Measurements from ENCODE around the gene EXD3.
A peak's percentile ranks its signal among the peaks of the same experiment; 100 is the strongest.
"Not testable (repeated sequence)": the region's sequence is repeated elsewhere in the genome, so short reads cannot be mapped to it uniquely, and the experiment has no call there.

Gene EXD3

GRCh38 chr9:137422604-137423513 is at the start of gene EXD3, which contains the start of gene NOXA1:
EXD3 (minus strand) TSS chr9:137423162; CDS start chr9:137395357, 27,805 bp downstream.
NOXA1 (plus strand) TSS chr9:137423393; CDS start chr9:137423530, 137 bp downstream.
- DNase-seq (ENCODE audit: low read depth in 2 of 2): peak; percentile 92 to 94

- no peak for DNase-seq (ENCODE audit: low read depth in 2 of 2)
These were observed 47.8 kb upstream of the EXD3 start for GRCh38 chr9:137470785-137471184.

- no peak for DNase-seq (ENCODE audit: low read depth in 2 of 2)
These were observed 44.9 kb upstream of the EXD3 start for GRCh38 chr9:137467896-137468295.

- DNase-seq (ENCODE audit: low read depth in 2 of 2): no peak
These were observed 44.2 kb upstream of the EXD3 start for GRCh38 chr9:137467161-137467581.

DNA sequence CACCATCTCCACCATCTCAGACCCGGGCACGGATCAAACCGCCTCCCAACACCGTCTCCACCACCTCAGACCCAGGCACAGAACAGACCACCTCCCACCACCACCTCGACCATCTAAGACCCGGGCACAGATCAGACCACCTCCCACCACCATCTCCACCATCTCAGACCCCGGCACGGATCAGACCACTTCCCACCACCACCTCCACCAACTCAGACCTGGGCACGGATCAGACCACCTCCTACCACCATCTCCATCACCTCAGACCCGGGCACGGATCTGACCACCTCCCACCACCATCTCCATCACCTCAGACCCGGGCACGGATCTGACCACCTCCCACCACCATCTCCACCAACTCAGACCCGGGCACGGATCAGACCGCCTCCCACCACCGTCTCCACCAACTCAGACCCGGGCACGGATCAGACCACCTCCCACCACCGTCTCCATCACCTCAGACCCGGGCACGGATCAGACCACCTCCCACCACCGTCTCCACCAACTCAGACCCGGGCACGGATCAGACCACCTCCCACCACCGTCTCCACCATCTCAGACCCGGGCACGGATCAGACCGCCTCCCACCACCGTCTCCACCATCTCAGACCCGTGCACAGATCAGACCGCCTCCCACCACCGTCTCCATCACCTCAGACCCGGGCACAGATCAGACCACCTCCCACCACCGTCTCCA is 43.6 kb upstream of the EXD3 start:
- DNase-seq (ENCODE audit: low read depth in 2 of 2): not testable (repeated sequence)

GRCh38 chr9:137465720-137466388 is 42.9 kb upstream of the EXD3 start:
- DNase-seq (ENCODE audit: low read depth in 2 of 2): no peak

GRCh38 chr9:137465000-137465719 is 42.2 kb upstream of the EXD3 start:
- DNase-seq (ENCODE audit: low read depth in 2 of 2): no peak

DNA sequence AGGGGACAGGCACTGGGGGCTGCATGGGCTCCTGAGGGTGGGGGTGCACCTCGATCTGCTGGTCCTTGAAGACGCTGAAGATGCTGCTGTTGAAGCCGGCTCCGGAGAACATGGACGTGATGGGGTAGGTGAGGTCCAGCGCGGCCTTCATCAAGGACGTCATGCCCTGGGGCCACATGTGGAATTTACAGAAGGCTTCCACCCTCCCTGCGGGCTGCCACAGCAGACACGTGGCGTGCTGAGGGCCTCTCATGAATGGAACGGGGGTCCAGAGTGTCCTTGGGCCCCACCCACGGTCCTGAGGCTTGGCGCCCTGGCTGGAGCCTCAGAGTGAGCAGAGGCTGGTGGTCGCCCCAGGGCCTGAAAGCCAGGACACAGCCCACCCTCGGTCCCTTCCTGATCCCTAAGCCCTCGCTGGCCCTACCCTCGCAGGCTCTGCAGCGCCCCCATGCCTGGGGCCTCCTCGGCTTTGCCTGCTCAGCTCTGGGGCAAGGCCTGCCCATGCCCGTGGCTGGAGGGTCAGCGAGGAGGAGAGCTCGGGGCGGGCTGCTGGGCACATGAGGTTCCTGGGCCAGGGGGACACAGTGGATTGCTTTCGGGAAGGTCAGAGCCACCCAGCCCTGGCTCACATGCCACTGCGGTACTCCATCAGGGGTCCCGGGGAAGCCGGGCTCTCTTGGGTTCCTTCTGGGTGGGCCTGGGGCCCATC is 41.5 kb upstream of the EXD3 start:
- no peak for DNase-seq (ENCODE audit: low read depth in 2 of 2)

GRCh38 chr9:137463931-137464290 is 40.9 kb upstream of the EXD3 start:
- no peak for DNase-seq (ENCODE audit: low read depth in 2 of 2)

DNA sequence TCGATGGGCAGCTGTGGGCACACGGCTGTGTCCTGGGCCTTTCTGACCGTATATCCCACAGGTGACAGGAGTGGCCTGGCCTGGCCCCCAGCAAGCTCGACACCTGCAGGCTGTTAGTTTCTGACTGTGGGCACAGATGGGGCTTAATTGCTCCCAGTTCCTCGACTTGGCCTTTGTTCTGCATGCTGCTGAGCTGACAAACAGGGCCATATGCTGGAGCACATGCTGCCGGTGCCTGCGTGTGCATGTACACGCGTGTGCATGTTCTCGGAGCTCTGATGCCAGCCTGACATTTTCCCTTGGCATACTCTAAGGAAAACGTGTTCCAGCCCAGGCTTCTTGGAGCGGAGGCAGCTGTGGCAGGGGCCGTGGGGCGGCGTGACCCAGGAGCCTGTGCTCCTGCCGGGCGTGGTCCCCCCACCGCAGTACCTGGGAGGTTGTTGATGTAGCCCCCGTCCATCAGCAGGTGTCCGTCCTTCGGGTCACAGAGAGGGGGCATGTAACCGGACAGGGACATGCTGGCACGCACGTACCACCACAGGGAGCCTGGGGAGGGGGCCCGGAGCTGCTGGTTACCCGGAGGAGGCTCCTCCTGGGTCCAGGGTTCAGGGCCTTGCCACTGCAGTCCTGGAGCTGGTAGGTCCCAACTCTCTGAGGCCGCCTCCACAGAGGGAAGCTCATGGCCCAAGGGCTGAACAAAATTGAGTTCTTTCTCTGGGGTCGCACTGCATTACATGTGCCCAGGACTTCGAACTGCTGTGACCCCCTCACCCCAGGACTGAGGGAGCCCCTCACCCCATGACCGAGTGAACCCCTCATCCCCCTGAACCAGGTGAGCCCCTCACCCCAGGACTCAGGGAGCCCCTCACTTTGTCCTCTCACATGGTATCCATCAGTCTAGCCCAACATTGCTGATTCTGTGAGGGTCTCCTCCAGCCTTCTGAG is 40.3 kb upstream of the EXD3 start:
- DNase-seq (ENCODE audit: low read depth in 2 of 2): no peak

GRCh38 chr9:137462396-137462985 is 39.5 kb upstream of the EXD3 start:
- no peak for DNase-seq (ENCODE audit: low read depth in 2 of 2)

GRCh38 chr9:137461663-137462395 is 38.9 kb upstream of the EXD3 start:
- peak; percentile 68 to 79 for DNase-seq (ENCODE audit: low read depth in 2 of 2)

DNA sequence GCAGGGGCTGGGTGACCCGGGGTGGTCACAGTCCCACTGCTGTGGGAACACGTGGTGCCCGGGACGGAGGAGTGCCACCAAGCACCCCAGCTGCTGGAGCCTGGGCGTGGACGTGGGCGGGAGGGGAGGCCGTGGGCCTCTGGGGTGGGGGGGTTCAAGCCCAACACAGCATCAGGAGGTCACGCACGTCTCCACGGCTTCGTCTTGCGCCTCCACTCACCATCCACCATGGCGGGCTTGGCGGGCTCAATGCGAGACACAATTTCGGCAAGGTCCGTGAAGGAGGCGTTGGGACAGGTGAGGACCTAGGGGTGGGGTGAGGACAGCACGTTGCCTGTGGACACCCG is 38.3 kb upstream of the EXD3 start:
- DNase-seq (ENCODE audit: low read depth in 2 of 2): no peak

DNA sequence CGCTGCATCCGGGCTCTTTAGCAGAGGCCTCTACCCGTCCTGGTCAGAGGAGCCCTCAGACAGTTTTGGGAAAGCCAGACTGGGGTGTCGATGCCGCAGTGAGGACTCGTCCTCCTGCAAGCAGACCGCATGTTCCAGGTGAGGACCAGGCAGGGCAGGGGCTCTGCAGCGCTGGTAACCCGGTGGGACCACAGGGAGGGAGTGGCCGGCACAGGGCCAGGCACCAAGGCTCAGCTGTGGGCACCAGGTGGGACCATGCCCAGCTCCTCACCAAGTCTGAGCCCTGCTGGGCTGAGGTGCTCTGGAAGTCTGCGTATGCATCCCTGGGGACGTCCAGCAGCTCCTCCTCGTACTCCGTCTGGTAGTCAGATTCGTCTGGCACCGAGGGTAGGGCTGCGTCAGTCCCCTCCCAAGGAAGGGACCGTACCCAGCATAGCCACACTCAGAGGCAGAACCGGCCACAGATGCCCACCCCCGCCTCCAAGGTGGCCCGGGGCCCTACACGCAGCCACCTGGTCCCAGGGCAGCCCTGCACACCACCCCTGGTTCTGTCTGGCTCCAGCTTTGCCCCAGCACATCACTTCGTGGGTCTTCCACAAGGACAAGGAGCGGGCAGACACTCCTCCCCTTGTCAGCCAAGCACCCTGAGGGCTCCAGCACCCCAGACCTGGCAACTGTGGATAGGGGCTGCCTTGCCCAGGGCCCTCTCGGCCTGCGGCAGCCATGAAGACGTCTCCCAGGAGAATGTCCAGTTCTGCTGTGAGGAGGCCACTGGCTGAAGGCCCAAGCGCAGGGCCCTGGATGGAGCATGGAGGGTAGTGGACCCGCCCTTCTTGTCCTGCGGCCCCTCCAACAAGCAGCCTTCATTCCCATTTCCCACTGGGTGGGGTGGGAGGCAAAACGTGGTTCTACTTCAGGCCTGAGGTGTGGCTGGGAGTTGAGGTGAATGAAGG is 37.7 kb upstream of the EXD3 start:
- no peak for DNase-seq (ENCODE audit: low read depth in 2 of 2)

DNA sequence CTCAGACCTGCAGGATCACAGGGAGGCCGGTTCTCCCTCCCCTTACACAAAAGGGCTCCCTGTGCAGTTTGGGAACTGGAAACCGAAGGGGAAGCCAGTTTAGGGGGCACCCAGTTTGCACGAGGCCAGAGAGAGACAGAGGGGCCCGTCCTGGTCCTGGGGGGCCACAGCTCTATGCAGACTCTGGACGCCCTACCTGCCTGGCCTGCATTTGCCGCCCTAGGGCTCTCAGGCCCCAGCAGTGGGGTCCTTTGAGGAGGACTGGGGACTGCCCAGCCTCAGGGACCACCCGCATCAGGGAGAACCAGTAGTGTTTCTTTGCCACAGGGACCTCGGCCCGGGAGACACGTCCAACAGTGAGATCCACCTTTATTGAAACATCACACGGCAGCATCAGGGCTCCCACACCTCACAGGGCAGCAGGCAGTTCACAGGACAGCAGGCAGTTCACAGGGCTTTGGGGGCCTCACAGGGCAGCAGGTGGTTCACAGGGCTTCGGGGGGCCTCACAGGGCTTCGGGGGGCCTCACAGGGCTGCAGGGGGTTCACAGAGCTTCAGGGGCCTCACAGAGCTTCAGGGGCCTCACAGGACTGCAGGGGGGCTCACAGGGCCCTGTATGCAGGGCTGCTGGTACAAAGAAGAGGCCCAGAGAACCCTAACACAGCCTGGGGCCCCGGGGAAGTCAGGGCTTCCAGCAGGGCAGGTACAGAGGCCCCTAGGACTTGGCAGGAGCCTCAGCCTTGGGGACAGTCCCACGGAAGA is 36.8 kb upstream of the EXD3 start:
- no peak for DNase-seq (ENCODE audit: low read depth in 2 of 2)

DNA sequence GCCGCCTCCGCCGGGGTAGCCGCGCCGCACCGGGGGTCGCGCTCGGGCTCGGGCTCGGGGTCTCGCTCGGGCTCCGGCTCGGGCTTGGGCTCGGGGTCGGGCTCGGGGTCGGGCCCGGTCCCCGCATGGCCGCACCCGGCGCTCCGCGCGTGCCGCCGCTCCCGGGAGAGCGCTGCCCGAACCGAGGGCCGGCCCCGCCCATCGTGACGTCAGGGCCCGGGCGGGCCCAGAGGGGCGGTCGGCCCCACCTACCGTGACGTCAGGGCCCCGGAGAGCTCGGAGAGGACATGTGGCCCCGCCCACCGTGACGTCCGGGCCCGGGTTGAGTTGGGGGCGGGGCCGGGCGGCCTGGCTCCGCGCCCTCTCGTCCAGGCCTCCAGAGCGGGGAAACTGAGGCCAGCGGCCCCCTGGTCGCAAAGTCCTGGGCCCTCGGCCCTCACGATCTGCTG is 36.2 kb upstream of the EXD3 start, which contains the start of gene NSMF:
NSMF (minus strand) TSS at position 183 of the 449 bp plus-strand sequence. CDS start 232 bp downstream, outside the sequence.
- peak; percentile 91 to 92 for DNase-seq (ENCODE audit: low read depth in 2 of 2)
